Stimulated activated CD8-positive, alpha-beta memory T cell treated with anti-CD3 and anti-CD28 coated beads, Interleukin-15, amount 100 ng/mL, for 24 hours (primary cell): ENCODE measurements around the gene DUSP28.
A peak's percentile ranks its signal among the peaks of the same experiment; 100 is the strongest.

Source experiments
- DNase-seq: peaks from one replicate; pipeline ENCODE4 v3.0.0-alpha.2; 2020; ENCODE audit warnings: low read depth

The DUSP28 gene

GRCh38 chr2:240573071-240573515 is 12.9 kb downstream of the DUSP28 start:
- no peak for DNase-seq

- DNase-seq = no peak
Measured at GRCh38 chr2:240573516-240574385, 13.6 kb downstream of the DUSP28 start.

DNA sequence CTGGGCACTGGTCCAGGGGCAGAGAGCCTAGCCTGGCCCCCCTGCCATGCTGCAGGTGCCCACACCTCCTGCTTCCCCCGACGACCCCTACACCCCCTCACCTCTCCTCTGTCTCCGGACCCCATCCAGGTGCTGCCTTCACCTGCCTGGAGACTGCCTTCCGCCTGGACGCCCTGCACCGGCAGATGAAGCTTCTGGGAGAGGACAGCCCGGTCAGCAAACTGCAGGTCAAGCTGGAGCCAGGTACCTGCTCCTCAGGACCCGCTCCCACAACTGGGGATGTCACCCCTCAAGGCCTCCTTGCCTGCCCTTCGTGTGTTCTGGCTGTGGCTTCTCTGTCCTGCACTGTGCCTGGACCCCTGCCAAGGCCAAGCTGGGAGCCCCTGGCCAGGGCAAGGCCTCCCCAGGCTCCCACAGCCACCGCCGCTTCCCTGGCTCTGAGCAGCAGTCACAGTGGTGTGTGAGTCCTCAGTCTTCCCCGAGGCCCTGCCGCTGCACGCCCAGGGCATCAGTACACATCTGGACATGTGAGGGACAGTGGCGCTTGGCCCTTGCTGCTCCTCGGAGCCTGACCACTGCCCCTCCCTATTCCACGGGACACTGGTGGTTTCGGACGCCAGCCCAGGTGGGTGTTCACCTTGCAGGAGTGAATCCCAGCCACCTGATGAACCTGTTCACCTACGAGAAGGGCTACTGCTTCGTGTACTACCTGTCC is 14.4 kb downstream of the DUSP28 start:
- DNase-seq = no peak

GRCh38 chr2:240575101-240575965 is 15.2 kb downstream of the DUSP28 start:
- DNase-seq = no peak

DNA sequence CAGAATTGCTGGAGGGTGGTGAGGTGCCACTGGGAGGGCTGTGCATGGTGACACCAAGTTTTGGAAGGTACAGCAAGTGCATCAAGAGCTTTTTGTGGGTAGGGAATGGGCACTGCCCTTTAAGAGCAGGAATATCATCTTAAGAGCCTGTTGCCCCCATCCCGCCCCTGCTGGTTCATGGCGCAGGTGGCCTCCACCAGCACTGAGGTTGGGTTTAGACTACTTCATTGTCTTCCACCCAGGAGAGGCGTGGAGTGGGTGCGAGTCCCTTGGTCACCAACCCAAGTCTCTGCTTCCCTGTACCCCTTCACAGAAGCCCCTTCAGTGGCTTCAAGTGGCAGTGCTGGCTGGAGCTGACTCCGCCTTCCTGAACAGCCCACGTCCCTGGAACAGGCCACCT is 15.9 kb downstream of the DUSP28 start:
- no peak for DNase-seq

DNA sequence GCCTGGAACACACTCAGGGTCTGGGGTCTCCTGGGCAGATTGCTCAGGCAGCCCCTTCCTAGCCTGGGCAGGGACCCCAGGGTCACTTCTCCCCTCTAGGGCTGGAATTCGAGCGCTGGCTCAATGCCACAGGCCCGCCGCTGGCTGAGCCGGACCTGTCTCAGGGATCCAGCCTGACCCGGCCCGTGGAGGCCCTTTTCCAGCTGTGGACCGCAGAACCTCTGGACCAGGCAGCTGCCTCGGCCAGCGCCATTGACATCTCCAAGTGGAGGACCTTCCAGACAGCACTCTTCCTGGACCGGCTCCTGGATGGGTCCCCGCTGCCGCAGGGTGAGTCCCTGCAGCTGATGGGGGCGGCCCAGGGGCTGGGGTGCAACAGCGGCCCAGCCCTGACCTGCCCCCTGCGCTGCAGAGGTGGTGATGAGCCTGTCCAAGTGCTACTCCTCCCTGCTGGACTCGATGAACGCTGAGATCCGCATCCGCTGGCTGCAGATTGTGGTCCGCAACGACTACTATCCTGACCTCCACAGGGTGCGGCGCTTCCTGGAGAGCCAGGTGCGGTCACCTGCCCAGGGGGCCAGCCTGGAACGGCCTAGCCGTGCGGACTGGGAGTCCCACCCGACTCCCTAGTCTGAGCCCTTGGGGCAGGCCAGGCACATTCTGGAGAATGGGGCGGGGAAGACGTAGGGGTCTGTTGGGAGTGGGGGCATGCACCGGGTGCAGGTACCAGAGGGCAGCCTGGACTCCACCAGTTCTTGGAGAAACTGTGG is 16.5 kb downstream of the DUSP28 start:
- no peak for DNase-seq

- DNase-seq = no peak
Measured at GRCh38 chr2:240577281-240578109, 17.3 kb downstream of the DUSP28 start.

DNA sequence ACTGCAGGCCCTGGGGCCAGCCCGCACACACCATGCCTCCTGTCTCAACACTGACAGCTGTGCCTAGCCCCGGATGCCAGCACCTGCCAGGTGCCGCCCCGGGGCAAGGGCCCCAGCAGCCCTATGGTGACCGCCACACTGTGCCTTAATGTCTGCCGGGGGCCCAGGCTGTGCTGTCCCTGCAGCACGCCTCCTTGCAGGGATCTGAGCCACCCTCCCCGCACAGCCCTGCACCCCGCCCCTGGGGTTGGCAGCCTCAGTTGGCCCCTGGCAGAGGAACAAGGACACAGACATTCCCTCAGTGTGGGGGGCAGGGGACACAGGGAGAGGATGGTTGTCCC is 17.9 kb downstream of the DUSP28 start:
- DNase-seq = no peak

- DNase-seq = no peak
Measured at GRCh38 chr2:240578488-240578887, 18.3 kb downstream of the DUSP28 start.

- no peak for DNase-seq
Measured at GRCh38 chr2:240579071-240579762, 19.1 kb downstream of the DUSP28 start.

DNA sequence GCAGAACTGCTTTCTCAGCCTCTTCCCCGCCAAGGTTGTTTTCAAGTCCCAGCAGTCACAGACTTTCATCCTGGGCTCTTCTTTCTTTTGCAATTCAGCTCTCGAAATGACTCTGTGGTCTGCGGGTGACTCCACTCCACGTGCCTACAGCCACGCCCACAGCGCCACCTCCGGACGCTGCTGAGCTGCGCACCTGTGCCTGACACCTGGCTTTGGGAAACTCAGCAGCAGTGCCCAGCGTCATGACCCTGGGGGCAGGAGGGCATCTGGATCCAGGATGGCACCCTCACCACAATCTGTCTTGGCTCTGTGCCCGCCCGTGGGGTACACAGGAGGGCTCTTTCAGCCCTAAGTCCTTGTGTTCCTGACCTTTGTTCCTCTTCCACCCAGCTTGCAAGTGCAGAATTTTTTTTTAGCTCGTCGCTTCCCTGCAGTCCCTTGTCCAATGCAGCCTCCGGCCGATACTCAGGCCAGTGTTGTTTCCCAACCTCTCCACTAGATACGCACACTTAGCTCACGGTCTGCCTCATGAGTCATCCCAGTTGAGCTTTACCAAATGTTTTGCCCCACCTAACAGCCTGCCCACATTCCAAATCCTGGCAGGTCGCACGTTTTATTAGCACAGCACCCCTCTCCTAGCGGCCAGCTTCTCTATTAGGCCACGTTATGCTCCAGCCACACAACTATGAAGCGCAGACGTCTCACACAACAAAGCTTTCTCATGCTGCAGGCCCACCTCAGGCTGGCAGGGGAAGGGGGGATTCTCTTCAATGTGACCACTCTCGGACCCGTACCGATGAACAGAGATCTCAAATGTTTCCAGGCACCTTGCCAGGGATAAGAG is 19.8 kb downstream of the DUSP28 start:
- DNase-seq = no peak

DNA sequence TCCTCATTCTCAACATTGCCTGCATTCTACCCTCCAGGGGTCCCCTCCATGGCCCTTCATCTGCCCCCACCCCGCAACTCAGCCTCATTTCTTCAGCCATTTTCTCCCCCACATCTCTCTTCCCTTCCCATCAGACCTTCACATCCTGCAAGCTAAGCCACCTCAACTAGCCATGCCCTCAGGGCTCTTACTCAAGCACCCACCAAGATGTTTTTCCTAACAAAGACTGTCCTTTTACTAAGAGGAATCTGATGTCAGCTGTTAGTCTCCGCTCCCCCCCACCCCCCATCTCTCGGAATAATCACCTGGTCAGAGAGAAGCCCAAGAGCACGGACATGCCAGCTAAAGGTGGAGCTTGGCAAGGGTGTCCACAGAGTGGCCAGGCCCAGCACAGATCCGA is 21.7 kb downstream of the DUSP28 start:
- DNase-seq = no peak

DNA sequence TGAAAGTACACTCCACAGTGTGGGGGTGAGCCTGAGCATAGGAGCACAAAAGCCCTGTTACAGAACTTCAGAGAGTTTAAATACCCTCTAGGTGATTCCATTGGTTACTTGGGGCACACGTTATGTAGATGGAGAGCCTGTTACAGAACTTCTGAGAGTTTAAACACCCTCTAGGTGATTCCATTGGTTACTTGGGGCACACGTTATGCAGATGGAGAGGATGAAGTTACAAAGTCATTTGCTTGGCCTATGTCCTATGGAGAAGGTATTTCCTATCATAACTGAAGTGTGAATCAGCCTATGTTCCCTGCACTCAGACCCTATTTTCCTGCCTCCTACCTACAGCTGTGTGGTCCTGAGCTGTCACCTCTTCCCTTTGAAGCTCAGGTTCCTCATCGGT is 22.6 kb downstream of the DUSP28 start:
- DNase-seq = no peak

DNA sequence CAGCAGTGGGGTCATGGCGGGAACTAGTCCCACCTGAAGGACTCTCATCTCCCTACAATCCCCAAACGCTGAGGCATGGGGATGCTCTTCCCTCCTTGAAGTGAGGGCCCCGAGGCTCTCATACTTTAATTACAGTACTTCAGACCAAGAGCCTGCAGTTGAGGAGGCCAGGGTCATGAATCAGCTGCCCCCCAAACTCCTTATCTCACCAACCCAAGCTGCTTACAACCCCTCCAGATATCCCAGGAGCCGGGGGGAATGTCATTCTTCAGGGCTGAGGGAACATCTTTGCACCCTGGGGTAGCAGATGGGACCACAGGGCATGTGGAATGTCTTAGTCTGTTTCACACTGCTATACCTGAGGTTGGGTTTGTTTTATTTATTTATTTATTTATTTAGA is 23.6 kb downstream of the DUSP28 start:
- no peak for DNase-seq

- DNase-seq = no peak
Measured at GRCh38 chr2:240584486-240585031, 24.4 kb downstream of the DUSP28 start.

DNA sequence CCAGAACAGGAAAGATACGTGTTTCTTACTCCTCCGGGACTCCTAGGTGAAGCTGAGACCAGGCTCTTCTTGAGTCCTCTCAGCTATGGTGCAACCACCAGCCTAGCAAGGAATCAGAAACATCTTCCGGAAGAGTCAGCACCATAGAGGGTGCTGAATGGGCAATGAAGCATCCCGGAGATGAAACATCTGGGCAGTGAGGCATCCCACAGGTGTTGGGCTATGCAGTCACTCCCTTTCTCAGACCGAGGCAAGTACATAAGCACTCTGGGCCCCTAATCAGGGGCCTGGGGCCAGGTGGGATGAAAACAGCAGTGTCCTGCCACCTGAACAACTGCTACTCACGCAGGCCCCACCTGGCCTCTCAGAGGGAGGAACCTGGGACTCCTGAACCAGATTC is 24.9 kb downstream of the DUSP28 start:
- no peak for DNase-seq

DNA sequence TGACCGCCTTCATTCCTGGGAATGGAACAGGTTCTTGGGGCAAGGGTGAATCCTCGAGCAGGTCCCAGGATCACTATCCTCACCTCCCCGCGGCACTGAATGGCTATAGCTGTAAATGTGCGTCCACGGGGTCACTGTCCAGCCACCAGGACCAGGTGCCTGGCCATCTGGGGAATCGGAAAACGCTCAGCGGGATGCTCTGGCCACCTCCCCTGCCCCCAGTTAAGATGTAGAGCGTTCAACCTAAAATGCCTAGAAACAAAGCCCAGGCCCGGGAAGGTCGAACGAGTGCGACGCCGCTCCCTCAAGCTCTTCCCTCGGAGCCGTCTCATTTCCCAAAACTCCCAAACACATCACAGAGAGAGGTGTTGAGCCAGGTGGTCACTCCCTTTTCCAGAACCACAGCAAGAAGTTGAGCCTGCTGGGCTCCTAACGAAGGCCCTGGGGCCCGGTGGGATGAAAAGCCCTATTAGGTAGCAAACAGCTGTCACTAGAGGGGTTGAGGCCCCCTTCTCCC is 25.6 kb downstream of the DUSP28 start:
- no peak for DNase-seq

DNA sequence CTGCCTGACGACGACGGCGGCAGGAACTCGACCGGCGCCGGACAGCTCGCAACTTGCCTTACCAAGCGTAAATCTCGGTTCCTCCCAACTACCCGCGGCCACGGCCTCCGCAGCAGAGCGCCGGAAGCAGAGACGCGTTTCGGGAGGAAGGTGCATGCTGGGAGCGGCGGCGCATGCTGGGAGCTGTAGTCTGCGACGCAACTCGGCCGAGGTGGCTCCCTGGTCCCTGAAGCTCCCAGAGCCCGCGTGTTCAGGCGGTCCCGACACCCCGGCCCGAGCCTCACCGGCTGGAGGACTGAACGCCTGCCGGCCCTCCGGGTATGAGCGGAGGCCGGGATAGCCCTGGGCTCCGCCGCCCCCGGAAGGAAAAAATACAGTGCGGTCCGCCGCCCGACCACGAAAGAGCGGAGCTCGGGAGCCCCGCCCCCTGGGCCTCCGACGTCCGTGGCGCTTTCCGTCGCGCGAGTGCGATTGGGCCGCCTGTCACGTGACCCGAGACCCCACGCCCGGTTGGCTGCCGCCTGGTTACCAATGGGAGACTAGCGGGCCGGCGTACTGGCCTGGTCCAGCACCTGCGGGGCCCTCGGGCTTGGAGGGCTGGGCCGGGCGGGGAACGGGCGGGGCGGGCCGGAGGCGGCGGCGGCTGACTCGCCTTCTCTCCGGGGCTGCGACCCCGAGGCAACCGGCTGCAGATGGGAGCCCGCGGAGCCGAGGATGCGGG is 26.2 kb downstream of the DUSP28 start, which contains the start of gene CAPN10:
Gene CAPN10, plus strand, starts transcription at position 537 of the 721 bp plus-strand sequence. Its CDS starts 178 bp downstream, at position 715.
- DNase-seq = peak; percentile 91
